Breast epithelium (tissue), 3 donors: ENCODE results near the gene CYREN.

Experiments used
- POLR2A ChIP-seq: fragments of 450-650 bp; IDR thresholded peaks from one replicate; pipeline ENCODE4 v1.6.1; 2016; ENCODE audit warnings: antibody characterized with exemption, mild to moderate bottlenecking, moderate library complexity
- POLR2AphosphoS5 ChIP-seq, 3 donors: sonication (generic); formaldehyde crosslinking; IDR thresholded peaks; one replicate each; pipeline ENCODE4 v1.6.1; 2017; ENCODE audit warnings: antibody characterized with exemption in 3 of 3
- TF ChIP-seq, protein P1 (sequence below), 3 donors: fragments of 450-650 bp; IDR thresholded peaks; one replicate each; pipeline ENCODE4 v1.5.1; 2016 to 2017; ENCODE audit warnings: antibody characterized with exemption in 3 of 3, mild to moderate bottlenecking in 3 of 3, moderate library complexity in 3 of 3

DNA sequence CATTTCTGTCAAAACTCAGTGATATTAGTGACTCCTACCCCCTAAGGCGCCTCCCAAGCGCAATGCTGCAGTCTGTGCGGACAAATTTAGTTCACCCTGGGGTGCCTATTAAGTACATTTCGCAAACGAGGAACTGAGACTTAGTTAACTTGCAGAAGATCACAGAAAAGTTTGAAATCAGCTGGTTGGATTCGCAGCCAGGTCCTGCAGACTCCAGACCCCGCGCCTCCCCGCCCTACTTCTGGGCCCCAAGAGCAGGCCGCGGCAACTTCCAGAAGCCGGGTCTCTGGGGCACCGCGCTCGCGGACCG lies 588 bp downstream of the CYREN start:
- TF ChIP-seq POLR2A (no peak), POLR2AphosphoS5 (IDR thresholded peaks at IDR 0.05) (no peak)
- TF ChIP-seq, protein P1, sequence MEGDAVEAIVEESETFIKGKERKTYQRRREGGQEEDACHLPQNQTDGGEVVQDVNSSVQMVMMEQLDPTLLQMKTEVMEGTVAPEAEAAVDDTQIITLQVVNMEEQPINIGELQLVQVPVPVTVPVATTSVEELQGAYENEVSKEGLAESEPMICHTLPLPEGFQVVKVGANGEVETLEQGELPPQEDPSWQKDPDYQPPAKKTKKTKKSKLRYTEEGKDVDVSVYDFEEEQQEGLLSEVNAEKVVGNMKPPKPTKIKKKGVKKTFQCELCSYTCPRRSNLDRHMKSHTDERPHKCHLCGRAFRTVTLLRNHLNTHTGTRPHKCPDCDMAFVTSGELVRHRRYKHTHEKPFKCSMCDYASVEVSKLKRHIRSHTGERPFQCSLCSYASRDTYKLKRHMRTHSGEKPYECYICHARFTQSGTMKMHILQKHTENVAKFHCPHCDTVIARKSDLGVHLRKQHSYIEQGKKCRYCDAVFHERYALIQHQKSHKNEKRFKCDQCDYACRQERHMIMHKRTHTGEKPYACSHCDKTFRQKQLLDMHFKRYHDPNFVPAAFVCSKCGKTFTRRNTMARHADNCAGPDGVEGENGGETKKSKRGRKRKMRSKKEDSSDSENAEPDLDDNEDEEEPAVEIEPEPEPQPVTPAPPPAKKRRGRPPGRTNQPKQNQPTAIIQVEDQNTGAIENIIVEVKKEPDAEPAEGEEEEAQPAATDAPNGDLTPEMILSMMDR (IDR thresholded peaks at IDR 0.05), result no peak
